Bone marrow (tissue), 2 donors: Measurements from ENCODE around the gene GOLGA6D.
A peak's percentile ranks its signal among the peaks of the same experiment; 100 is the strongest.
"Not testable (repeated sequence)": the region's sequence is repeated elsewhere in the genome, so short reads cannot be mapped to it uniquely, and the experiment has no call there.

Source experiments
- DNase-seq, 2 donors: peaks; one replicate each; lab custom pipeline; 2025; lab: John Stamatoyannopoulos, UW

GOLGA6D gene

DNA sequence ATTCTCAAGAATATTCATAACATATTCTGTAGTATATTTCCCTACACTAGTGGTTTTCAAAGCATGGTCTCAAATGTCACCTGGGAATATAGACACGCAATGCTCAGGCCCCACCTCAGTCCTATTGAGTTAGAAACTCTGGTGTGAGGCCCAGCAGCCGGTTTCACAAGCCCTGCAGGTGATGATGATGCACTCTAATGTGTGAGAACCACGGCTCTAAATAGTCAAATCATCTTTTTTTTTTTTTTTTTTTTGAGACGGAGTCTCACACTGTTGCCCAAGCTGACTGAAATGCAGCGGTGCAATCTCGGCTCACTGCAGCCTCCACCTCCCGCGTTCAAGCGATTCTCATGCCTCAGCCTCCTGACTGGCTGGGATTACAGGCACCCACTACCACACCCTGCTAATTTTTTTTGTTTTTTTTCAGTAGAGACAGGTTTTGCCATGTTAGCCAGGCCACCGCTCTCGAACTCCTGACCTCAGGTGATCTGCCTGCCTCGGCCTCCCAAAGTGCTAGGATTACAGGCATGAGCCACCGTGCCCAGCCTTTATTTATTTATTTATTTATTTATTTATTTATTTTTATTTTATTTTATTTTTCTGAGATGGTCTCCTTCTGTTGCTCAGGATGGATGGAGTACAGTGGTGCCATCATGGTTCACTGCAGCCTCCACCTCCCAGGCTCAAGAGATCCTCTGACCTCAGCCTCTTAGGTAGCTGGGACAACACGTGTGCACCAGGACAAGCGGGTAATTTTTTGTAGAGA lies 51.2 kb downstream of the GOLGA6D start:
- DNase-seq: not testable (repeated sequence)

GRCh38 chr15:75335313-75335704 lies 52.7 kb downstream of the GOLGA6D start:
- DNase-seq: no peak

- DNase-seq: peak; percentile 37 to 47
Measured at GRCh38 chr15:75335705-75336355, 53.2 kb downstream of the GOLGA6D start, which contains the start of gene COMMD4. Gene COMMD4 (plus strand): TSS chr15:75336063. CDS start chr15:75336090, 27 bp downstream.

DNA sequence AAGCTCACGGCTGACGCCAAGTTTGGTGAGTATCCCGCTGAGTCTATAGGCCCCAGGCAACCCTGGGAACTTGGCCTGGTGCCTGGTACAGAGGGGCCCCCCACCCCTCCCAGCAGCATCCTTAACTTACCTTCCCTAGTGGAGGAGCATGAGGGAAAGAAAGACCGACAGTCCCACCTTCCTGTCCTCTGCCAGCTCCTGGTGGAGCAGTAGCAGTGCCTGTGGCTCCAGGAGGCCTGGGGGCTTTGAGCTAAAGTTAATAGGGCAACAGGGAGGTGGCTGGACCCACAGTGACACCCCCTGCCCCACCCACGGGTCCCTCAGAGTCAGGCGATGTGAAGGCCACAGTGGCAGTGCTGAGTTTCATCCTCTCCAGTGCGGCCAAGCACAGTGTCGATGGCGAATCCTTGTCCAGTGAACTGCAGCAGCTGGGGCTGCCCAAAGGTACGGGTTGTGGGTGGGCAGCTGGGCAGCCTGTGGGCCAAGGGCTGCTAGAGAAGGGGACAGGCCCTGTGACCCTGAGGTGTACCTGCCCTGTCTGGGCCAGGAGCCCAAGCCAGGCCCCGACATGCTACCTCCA lies 56.1 kb downstream of the GOLGA6D start:
- DNase-seq: no peak

- DNase-seq: no peak
Measured at GRCh38 chr15:75339531-75340240, 57.1 kb downstream of the GOLGA6D start.

DNA sequence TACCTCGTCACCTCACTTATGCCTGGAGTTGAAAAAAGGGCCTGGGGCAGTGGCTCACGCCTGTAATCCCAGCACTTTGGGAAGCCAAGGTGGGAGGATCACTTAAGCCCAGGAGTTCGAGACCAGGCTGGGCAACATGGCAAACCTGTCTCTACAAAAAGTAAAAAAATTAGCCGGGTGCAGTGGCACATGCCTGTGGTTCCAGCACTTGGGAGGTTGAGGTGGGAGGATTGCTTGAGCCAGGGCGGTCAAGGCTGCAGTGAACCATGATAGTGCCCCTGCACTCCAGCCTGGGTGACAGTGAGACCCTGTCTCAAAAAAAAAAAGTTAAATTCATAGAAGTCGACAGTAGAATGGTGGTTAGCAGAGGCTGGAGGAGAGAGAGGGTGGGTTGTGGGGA lies 59.6 kb downstream of the GOLGA6D start:
- no peak for DNase-seq

DNA sequence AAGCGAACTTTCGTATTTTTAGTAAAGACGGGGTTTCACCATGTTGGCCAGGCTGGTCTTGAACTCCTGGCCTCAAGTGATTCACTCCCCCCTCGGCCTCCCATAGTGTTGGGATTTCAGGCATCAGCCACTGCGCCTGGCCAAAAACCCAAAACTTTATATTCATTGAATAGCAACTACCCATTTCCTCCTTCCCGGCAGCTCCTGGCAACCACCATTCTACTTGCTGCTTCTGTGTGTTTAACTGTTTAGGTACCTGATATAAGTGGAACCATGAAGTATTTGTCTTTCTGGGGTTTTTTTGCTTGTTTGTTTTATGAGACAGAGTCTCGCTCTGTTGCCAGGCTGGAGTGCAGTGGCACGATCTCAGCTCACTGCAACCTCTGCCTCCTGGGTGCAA lies 61.3 kb downstream of the GOLGA6D start:
- not testable (repeated sequence) for DNase-seq
